Occipital lobe (tissue), 2 donors: ENCODE results near the gene PRAC2. TPM values are rescaled to one million over a fixed set of nuclear protein-coding genes. Genes with fewer than 3 reads are reported as not detected.

Experiments
- DNase-seq: peaks from one replicate; lab custom pipeline; 2025; lab: John Stamatoyannopoulos, UW
- total RNA-seq: library from RNA; depleted of rRNA; stranded (reverse); fragments of >200 nt; gene quantifications from one replicate; pipeline ENCODE4 v1.2.3, GENCODE V29; 2014

PRAC2 gene
- total RNA-seq, 1 donor from 2014 or later: not detected

DNA sequence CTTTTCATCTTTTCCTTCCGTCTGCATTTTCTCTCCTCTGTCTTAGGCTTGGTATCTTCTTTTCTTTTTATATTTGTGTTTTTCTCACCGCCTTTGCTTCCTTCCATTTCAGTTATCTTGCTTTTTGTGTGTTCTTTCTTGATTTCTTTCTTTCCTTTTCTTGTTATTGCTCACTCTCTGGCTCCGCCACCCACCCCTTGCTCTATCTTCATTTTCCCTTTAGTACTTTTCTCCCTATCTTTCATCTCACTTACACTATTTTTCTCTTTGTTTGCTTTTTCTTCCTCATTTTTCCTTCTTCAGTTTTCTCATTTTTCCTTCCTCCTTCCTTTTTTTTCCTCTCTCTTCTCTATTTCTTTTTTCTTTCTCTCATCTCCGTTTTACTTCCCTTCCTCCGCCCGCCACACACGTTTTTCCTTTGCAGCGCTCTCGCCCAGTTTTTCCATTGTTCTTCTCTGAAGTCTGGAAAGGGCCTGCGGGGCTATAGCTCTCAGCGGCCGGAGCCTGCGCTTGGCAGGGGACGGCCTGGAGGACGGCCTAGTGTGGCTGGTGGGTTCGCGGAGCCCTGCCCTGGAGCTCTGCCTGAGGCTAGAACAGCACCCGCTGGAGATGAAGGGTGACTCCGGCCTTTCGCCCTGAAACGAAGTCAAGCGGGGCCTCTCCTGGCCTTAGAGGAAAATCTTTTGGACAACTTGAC lies 10.8 kb downstream of the PRAC2 start:
- no peak for DNase-seq

- no peak for DNase-seq
Observed at GRCh38 chr17:48734333-48735061, 11.5 kb downstream of the PRAC2 start.

DNA sequence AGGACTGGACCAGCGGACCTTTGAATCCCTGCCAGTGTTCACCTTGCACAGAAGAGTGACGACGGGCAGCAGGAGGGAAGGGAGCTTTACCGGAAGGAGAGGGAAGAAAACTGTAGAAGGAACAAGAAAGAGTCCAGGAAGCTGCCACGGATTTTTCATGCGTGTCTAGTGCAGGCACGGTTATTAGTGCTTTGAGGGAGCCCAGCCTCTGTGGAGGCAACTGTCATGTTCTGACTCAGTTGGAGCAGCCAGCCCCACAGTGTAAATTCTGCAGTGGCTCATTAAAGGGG lies 12.0 kb downstream of the PRAC2 start:
- no peak for DNase-seq

GRCh38 chr17:48737330-48738043 lies 14.5 kb downstream of the PRAC2 start:
- DNase-seq: no peak

GRCh38 chr17:48738424-48738802 lies 15.4 kb downstream of the PRAC2 start:
- DNase-seq: no peak

- DNase-seq: no peak
Observed at GRCh38 chr17:48738803-48739526, 16.0 kb downstream of the PRAC2 start.

DNA sequence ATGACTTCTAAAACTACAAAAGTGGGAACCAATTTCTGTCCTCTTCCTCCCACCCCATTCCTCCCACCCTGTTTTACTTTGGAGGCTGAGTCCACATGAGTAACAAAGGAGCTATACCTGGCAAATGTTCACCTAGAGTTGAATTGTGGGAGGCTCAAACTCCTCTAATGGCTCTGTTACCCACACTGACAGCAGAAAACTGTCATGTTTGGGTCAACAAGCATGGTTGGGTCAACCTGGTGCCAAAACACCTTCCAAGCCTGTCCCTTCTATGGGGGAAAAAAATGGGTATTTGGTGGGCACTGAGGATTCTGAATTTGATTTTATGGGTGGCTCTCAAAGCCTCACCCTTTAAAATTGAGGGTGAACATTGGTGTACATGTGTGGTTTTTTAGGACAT lies 17.6 kb downstream of the PRAC2 start:
- DNase-seq: no peak

DNA sequence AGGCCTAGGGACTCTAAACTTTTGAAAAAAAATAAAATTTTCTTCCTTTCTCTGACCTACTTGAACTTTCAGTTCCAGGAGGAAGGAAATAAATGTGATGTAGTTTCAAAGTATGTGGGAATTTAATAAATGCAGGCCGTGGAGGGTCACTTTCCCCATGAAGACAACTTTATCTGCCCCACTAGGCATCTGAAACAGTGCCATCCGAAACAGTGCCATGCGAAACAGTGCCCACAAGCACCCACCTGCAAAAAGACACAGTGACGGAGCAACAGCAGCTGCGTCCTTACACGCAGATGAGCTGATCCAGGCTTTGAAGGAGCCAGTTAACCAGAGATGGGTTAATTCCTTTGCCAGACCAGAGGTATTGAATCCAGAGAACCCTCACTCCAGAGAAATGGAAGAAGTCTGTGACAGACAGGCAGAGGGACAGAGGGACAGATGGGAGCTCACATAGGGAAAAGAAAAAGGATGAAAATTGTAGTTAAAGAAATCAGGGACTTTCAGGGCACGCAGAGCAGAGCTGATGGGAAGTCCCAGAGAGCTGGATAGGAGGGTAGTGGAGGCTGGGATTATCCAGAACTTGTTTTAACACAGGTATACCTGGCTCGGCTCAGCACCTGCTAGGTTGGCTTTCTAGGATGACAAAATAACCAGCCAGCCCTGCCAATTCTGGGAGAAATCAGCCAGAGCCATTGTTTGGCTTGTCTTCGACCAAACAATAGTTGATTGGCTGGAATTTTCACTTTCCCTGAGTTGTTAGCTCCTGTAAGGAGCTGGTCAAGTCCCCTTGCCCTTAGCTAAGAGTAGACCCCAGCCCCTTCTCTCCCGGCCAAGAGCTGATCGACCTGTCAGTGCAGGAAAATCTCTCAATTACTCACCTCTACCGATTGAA lies 22.6 kb downstream of the PRAC2 start:
- no peak for DNase-seq

- DNase-seq: no peak
Observed at GRCh38 chr17:48746916-48747444, 24.0 kb downstream of the PRAC2 start.

GRCh38 chr17:48747445-48748363 lies 24.7 kb downstream of the PRAC2 start:
- DNase-seq: no peak

GRCh38 chr17:48748718-48749566 lies 26.0 kb downstream of the PRAC2 start:
- DNase-seq: no peak

- DNase-seq: no peak
Observed at GRCh38 chr17:48749621-48750553, 26.9 kb downstream of the PRAC2 start.

- no peak for DNase-seq
Observed at GRCh38 chr17:48751172-48751571, 28.2 kb downstream of the PRAC2 start.

DNA sequence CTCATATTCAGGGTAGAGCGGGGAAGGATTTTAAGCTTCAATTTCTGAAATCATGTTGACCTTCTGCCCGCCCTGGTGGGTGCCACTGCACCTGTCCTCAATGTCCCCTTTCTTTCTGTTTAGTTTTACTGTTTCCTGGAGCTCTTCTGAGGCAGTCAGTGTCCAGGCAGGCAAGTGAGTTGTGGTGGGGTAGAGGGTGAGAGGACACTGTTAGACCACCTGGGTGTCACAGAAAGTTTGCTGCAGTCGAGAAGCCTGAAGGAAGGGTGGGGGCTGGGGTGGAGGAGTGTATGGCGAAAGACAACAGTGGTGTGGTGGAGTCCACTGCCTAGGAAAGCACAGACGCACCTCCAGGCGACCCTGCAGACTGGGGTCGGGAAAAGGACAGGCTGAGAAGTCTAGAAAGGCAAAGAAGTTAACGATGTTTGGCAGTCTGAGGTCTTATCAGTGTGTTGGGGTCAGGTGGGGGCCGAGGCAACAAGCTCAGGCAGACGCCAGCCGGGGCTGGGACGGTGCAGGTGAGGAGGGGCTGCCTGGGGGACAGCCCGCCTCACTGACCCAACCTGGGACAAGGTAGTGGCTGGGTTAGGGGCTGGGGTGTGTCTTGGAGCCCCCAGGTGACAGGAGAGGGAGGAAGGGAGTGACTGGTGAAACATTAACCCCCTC lies 28.9 kb downstream of the PRAC2 start:
- no peak for DNase-seq

DNA sequence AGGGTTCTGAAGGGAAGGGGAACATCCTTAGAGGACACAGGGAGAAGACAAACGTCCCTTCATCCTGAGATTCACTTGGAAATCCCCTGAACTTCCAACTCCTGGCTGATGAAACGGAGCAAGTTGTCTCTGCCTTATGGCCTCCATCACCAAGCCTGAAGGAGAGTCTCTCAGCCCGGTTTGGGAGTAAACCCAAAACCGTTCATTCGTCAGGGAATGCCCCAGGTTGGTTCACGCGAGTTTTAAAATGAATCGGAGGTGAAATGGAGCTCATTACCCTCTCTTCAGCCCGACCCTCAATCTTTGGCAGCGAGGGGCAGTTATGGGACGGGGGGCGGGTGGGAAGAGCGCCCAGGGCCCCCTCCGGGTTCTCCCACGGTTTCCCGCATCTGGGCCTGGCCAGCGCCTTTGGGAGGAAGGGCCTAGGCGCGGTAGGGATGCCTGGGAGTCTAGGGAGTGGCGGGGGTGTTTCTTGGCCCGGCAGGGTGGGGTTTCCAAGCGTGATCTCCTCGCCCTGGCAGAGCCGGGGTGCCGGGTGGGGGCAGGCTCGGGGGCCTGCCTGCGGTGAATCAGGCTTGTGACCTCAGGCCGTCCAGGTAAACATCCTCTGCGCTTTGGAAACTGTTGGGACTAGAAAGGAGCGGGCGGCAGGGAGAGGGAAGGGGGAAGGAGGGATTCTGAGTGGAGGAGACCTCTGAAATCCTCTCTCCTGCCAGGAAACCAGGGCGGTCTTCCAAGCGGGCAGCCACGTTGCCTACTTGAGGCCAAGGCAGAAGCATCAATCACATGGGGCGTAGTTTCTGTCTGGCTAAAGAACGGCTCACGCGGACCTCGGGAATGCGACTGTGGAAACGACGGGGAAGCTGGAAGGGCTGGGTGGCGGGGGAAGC lies 29.7 kb downstream of the PRAC2 start:
- DNase-seq: no peak
